Peyer's patch (tissue), 4 donors: ENCODE measurements around the gene MC1R. TPM values are rescaled to one million over a fixed set of nuclear protein-coding genes. Genes with fewer than 3 reads are reported as not detected.
"Not testable (repeated sequence)": the region's sequence is repeated elsewhere in the genome, so short reads cannot be mapped to it uniquely, and the experiment has no call there.

Experiments used
- DNase-seq, 3 donors: peaks; one replicate each; pipeline ENCODE4 v3.0.0-alpha.2; 2017 to 2019
- H3K27ac ChIP-seq, 4 donors: fragments of 200-600 bp; sonication (generic); one replicate each; pipeline ENCODE4 v1.5.1; 2016 to 2019
- H3K27me3 ChIP-seq, 2 donors: fragments of 200-600 bp; sonication (generic); one replicate each; pipeline ENCODE4 v1.5.1; 2019
- H3K36me3 ChIP-seq, 3 donors: fragments of 200-600 bp; sonication (generic); one replicate each; pipeline ENCODE4 v1.5.1; 2016 to 2019
- H3K4me1 ChIP-seq, 4 donors: fragments of 200-600 bp; sonication (generic); one replicate each; pipeline ENCODE4 v1.5.1; 2016 to 2019
- H3K4me3 ChIP-seq, 4 donors: fragments of 200-600 bp; sonication (generic); 1 replicate in 3 of 4; 2 replicates in 1 of 4; pipeline ENCODE4 v1.5.1; 2016 to 2019; ENCODE audit warnings: mild to moderate bottlenecking in 1 of 4
- H3K9me3 ChIP-seq, 4 donors: fragments of 200-600 bp; sonication (generic); one replicate each; pipeline ENCODE4 v1.5.1; 2016 to 2019; ENCODE audit warnings: mild to moderate bottlenecking in 1 of 4
- POLR2A ChIP-seq, 2 donors: fragments of 450-650 bp; IDR thresholded peaks; one replicate each; pipeline ENCODE4 v1.5.1; 2017; ENCODE audit warnings: antibody characterized with exemption in 2 of 2, mild to moderate bottlenecking in 2 of 2, moderate library complexity in 2 of 2
- total RNA-seq, 4 donors: library from RNA; depleted of rRNA; stranded (reverse); fragments of >200 nt; gene quantifications; one replicate each; pipeline ENCODE4 v1.1.0, GENCODE V29; 2016
- TF ChIP-seq, protein P1 (sequence below), 6 experiments: fragments of 450-650 bp in 4 of 6; fragments of 200-600 bp in 2 of 6; sonication (generic) in 1 of 6; IDR thresholded peaks; one replicate each; pipeline ENCODE4 v1.5.1; 2017 to 2019; ENCODE audit warnings: antibody characterized with exemption in 6 of 6, mild to moderate bottlenecking in 3 of 6, moderate library complexity in 1 of 6

The MC1R gene
- total RNA-seq, 4 donors from 2014 or later, result 8.3 to 29.2 (median 11.2) TPM

DNA sequence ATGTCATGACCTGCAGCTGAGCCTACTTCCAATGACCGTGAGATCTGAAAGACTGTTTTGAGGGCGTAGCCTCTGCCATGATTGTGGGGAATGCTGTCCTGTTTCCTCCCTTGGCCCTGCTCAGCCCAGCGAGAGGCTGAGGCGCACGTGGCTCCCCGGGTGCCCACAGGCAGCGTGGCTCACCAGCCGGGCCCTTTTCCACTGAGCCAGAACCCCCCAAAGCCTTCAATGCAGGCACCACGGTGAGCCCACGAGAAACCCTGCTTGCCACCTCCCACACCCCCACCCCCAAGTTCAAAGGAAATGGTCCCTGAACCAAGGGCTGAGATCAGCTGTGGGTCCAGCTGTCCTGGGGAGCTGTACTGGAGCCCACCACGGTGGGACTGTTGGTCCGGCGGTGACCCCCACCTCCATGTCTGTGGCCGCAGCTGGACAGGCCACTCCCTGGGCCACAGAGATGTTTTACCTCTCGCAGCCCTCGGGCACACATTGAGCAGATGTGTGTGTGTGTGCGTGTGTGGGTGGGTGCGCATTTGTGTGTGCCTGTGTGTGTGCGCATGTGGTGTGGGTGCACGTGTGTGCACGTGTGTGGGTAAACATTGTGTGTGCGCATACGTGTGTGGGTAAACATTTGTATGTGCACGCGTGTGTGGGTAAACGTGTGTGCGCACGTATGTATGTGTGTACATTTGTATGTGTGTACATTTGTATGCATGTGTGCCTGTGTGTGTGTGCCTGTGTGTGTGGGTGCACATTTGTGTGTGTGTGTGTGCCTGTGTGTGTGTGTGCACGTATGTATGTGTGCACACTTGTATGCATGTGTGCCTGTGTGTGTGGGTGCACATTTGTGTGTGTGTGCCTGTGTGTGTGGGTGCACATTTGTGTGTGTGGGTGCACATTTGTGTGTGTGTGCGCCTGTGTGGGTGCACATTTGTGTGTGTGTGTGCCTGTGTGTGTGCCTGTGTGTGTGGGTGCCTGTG is 5.0 kb upstream of the MC1R start:
- H3K4me3 ChIP-seq, result no peak overlapping the region
- H3K4me1 ChIP-seq, result peaks cover 5 to 21% (median 16%) of the 10 kb centered on the region in 4 donors
- H3K27me3 ChIP-seq, result peaks cover 0 to 4% of the 10 kb centered on the region in 2 donors
- H3K9me3 ChIP-seq, result no peaks in the 10 kb centered on the region
- TF ChIP-seq, protein P1, sequence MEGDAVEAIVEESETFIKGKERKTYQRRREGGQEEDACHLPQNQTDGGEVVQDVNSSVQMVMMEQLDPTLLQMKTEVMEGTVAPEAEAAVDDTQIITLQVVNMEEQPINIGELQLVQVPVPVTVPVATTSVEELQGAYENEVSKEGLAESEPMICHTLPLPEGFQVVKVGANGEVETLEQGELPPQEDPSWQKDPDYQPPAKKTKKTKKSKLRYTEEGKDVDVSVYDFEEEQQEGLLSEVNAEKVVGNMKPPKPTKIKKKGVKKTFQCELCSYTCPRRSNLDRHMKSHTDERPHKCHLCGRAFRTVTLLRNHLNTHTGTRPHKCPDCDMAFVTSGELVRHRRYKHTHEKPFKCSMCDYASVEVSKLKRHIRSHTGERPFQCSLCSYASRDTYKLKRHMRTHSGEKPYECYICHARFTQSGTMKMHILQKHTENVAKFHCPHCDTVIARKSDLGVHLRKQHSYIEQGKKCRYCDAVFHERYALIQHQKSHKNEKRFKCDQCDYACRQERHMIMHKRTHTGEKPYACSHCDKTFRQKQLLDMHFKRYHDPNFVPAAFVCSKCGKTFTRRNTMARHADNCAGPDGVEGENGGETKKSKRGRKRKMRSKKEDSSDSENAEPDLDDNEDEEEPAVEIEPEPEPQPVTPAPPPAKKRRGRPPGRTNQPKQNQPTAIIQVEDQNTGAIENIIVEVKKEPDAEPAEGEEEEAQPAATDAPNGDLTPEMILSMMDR (IDR thresholded peaks at IDR 0.05), result no peak
- TF ChIP-seq POLR2A (IDR thresholded peaks at IDR 0.05), result no peak
- no peak for DNase-seq
- H3K27ac ChIP-seq, result no peak overlapping the region
- H3K36me3 ChIP-seq, result peaks cover 0 to 23% (median 0%) of the 10 kb centered on the region in 3 donors

DNA sequence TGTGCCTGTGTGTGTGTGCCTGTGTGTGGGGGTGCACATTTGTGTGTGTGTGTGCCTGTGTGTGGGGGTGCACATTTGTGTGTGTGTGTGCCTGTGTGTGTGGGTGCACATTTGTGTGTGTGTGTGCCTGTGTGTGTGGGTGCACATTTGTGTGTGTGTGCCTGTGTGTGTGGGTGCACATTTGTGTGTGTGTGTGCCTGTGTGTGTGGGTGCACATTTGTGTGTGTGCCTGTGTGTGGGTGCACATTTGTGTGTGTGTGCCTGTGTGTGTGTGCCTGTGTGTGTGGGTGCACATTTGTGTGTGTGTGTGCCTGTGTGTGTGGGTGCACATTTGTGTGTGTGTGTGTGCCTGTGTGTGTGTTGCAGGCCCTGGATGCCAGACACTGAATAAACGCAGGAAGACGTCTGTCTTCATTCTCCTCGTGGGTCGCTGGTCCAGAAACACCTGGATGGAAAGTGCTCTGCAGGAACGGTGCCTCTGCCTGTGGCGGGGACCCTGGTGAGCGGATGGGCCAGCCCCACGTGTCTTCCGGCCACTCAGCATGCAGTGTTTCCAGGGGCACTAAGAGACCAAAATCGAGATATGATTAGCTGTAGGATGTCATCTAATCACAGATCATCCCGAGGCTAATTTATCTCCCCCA is 3.9 kb upstream of the MC1R start:
- H3K4me3 ChIP-seq, H3K27ac ChIP-seq, H3K27me3 ChIP-seq, DNase-seq, H3K9me3 ChIP-seq: not testable (repeated sequence)
- Histone ChIP-seq H3K4me1 (peaks cover 5 to 25% (median 18%) of the 10 kb centered on the region in 4 donors), H3K36me3 (peaks cover 0 to 16% (median 0%) of the 10 kb centered on the region in 3 donors)

DNA sequence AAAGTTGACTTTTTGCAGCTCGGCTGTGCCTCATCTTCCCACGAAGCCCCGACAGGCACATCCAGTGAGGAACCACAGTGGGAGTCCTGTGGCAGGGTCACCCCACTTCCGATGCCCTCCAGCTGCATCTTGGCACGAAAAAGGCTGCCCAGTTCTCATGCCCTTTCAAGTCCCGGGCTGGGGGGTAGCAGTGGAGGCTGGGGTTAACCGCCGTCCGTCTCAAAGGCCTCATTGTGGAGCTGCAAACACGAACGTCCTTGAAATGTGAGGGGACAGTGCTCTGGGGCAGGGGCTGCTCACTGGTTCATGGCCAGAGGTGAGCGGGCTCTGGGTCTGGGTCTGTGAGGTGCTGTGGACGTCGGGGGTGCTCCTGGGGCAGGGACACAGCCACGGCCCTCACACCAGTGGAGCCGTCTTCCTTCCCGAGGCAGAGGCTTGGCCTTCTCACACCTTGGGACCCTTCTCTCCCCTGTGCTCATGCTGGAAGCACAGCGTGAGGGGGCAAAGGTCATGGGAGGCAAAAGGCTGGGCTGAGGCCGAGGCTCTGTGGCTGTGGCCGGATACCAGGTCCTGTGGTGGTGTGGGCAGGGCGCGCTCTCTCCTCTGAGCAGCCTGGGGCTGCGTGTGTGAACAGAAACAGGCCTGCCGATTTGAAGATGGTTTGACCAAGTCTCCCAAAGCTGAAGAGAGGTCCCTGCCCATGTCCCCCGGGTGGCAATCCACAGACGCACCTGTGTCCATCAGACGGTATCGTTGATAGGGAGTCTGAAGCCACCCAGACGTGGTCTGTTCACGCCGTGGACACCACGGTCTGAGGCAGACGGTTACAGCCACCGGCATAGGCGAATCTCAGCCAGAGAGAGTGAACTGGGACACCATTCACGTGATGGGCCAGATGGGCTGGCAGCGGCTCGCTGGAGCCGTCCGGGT is 3.1 kb upstream of the MC1R start:
- no peak for DNase-seq
- Histone ChIP-seq H3K27ac (no peak overlapping the region), H3K4me1 (peaks cover 5 to 21% (median 18%) of the 10 kb centered on the region in 4 donors), H3K27me3 (peaks cover 0 to 5% of the 10 kb centered on the region in 2 donors), H3K36me3 (peaks cover 0 to 11% (median 0%) of the 10 kb centered on the region in 3 donors), H3K4me3 (no peak overlapping the region), H3K9me3 (no peaks in the 10 kb centered on the region)
- TF ChIP-seq POLR2A (IDR thresholded peaks at IDR 0.05), result no peak
- TF ChIP-seq, protein P1 (IDR thresholded peaks at IDR 0.05), result no peak

DNA sequence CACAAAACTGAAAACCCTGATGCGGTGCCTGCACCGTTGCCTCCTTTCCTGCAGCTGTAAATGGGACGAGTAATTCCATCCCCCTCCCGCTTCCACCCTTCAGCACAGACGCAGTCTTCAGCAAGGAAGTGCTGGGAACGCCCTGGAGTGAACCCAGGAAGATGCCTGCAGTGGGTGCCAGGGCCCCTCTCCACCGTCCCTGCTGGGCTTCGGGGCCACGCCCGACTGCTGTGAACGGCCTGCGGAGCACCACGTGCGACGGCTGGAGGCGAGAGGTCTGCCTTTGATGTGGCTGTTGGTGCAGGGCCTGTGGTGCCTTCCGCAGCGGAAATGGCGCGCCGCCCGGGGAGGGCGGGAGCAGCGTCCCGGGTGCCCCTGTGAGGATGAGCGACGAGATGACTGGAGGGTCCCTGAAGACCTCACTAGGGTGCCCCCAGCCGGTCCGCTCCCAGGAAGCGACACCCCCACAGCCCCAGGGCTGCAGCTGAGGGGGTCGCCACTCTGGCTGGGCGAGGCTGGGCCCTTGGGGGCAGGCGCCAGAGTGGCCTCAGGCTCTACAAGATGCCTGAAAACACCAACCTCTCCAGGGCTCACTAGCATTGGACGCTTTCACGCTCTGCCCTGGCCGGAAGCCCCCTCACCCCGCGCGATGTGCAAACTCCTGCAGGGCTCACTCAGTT is 749 bp upstream of the MC1R start:
- peak; percentile 72 to 94 (median 88) for DNase-seq
- Histone ChIP-seq H3K27ac (peak overlapping the region in 3 of 4 donors; percentile 47 to 67 (median 51)), H3K27me3 (peaks cover 0 to 12% of the 10 kb centered on the region in 2 donors), H3K36me3 (no peaks in the 10 kb centered on the region), H3K4me1 (peaks cover 5 to 40% (median 28%) of the 10 kb centered on the region in 4 donors), H3K9me3 (no peaks in the 10 kb centered on the region), H3K4me3 (peak overlapping the region in 3 of 4 donors; percentile 35 to 49 (median 42))
- no peak for TF ChIP-seq POLR2A (IDR thresholded peaks at IDR 0.05)
- TF ChIP-seq, protein P1 (IDR thresholded peaks at IDR 0.05), result no peak

DNA sequence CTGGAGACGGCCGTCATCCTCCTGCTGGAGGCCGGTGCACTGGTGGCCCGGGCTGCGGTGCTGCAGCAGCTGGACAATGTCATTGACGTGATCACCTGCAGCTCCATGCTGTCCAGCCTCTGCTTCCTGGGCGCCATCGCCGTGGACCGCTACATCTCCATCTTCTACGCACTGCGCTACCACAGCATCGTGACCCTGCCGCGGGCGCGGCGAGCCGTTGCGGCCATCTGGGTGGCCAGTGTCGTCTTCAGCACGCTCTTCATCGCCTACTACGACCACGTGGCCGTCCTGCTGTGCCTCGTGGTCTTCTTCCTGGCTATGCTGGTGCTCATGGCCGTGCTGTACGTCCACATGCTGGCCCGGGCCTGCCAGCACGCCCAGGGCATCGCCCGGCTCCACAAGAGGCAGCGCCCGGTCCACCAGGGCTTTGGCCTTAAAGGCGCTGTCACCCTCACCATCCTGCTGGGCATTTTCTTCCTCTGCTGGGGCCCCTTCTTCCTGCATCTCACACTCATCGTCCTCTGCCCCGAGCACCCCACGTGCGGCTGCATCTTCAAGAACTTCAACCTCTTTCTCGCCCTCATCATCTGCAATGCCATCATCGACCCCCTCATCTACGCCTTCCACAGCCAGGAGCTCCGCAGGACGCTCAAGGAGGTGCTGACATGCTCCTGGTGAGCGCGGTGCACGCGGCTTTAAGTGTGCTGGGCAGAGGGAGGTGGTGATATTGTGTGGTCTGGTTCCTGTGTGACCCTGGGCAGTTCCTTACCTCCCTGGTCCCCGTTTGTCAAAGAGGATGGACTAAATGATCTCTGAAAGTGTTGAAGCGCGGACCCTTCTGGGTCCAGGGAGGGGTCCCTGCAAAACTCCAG is 1.1 kb downstream of the MC1R start:
- peaks cover 5 to 59% (median 40%) of the 10 kb centered on the region in 4 donors for H3K4me1 ChIP-seq

More for the DNA sequence above, 1.1 kb downstream of the MC1R start:
- Histone ChIP-seq H3K36me3 (no peaks in the 10 kb centered on the region), H3K9me3 (no peaks in the 10 kb centered on the region), H3K27ac (no peak overlapping the region), H3K27me3 (peaks cover 0 to 27% of the 10 kb centered on the region in 2 donors), H3K4me3 (no peak overlapping the region)
- no peak for TF ChIP-seq POLR2A (IDR thresholded peaks at IDR 0.05)
- TF ChIP-seq, protein P1 (IDR thresholded peaks at IDR 0.05), result no peak
- DNase-seq, result no peak
